Stimulated activated CD4-positive, alpha-beta T cell treated with anti-CD3 and anti-CD28 coated beads, TNF-alpha, amount 100 ng/mL, for 1 hour (primary cell): ENCODE results near the gene ABCD4.
A peak's percentile ranks its signal among the peaks of the same experiment; 100 is the strongest.
"Not testable (repeated sequence)": the region's sequence is repeated elsewhere in the genome, so short reads cannot be mapped to it uniquely, and the experiment has no call there.

Experiments
- DNase-seq, 3 donors: peaks; one replicate each; pipeline ENCODE4 v3.0.0-alpha.2; 2020; ENCODE audit warnings: low read depth in 3 of 3, low spot score in 1 of 3

Gene ABCD4

DNA sequence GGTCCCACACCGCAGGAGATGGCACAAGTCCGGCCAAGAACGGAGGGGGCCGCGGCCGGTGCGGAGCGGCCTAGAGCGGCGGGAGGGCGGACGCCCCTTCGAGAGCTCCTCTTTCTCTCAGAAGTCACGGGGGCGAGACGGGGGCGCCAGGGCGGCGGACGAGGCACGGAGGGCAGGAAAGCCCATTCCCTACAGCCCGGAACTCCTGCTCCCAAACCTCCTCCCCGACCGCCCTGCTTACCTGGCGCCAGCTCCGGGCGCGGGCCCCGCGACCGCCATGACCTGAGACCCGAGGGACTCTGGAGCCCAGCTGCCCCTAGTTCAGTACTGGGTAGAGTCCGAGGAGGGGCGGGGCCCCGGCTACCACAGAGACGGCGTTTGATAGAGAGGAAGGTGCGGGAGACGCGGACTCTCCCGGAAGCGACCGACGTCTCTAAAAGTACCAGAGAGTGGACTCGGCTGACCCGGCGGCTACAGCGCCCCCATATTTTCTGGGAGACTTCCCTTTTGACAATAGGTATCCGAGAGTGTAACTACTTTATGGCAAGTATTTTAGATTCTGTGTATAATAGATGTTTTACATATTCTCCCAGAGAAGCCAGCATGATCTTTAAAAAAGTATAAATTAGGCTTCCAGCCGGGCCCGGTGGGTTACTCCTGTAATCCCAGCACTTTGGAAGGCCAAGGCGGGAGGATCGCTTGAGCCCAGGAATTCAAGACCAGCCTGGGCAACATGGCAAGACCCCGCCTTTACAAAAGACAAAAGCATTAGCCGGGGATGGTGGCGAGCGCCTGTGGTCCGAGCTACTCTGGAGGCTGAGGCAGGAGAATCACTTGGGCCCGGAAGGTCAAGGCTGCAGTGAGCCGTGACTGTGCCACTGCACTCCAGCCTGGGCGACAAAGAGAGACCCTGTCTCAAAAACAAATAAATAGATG is at the start of gene ABCD4:
Gene ABCD4, minus strand, starts transcription at position 301 of the 936 bp plus-strand sequence. Its CDS starts 22 bp downstream, at position 279.
- peak; percentile 65 to 76 (median 67) for DNase-seq

DNA sequence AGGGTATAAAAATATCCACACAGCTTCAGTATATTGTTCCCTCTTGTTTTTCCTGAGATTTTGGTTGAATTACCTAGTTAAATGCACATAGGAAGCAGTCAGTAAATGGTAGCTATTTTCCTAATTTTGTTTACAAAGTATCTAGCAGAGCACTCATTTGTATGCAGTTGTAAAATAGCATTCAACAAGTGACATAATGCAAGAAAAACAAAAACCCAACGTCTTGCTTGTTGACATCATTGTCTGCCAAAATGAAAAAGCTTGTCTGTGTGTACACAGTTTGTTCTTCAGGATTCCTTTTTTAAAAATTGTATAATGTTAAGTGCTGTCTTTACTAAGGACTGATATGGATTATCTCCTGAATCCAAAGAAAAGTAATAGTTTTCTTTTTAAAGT is 48.2 kb upstream of the ABCD4 start:
- no peak for DNase-seq

DNA sequence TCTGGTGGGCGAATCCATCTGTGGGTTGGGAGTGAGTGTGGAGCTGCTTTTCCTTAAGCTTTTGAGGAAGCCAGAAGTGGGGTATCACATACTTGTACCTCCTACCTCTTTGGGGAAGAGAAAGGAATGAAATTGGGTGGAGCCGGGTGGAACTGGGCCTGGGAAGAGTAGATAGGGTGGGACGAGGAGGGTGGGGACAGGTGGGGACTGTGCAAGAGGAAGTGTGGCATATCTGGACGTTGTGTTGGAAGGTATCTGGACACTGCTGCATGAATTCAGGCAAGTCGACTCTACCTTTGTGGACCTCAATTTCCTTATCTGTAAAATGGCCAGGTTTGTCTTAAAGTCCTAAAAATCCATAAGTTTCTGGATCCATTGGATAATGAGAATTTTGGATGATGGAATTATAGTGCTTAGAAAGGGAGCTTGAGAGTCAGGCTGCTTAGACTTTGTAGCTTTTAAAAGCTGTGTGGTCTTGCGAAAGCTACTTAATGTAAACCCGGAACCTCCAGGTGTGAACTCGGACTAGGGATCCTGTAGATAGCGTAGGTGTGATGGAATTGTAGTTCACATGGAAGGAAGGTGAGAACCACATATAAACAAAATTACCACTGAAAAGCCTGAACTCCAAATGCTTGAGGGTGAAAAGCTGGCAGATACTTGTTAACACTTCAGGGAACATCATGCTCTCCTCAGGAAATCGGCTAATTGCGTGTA is 47.6 kb upstream of the ABCD4 start:
- DNase-seq: no peak

DNA sequence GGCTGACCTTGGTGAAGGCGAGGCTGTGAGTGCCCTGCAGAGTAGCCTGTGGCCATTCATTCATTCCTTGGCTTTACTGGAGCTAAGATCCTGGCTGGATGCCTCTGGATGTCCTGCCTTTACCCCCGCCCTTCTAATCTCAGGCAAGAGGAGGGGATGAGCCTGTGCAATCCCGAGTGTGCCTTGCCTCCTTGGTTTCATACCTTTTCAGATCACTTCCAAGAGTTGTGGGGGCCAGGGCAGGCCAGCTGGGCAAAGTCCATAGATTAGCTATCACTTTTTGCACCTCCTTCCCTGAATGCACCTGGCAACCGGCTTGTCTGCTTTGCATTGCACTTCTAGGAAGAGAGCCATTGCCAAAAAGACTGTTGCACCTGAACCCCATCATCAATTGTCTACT is 47.0 kb upstream of the ABCD4 start:
- DNase-seq: no peak

DNA sequence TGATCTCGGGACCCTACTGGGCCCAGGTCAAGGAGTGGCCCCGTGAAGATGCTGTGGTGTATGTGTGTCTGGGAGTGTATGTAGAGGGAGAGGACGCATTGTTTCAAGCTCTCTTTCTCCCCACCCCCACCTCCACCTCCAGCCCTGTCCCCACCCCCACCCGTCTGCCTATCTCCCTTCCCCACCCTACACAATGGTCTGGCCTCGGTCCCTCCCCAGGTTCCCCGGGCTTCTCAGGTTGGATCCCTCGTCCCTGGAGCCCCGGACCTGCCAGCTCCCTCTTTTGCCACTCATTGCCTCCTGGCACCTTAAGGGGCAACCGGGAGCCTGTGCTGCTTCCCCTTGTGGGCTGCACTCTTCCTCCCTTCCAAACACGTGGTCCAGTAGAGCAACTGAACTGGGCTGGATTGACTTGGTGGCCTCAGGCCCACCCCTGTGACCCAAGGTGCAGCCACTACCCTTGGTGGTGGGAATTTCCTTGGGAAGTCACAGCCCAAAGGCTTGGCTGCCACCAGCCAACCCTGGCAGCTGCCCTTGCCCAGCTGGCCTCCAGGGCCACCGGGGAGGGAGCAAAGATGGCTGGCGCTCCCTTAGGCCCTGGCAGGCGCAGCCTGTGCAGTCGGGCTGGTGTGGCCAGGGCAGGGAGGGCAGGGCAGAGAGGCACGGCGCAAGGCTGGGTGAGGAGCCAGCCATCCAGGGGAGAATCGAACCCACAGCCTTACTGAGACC is 46.2 kb upstream of the ABCD4 start:
- DNase-seq: no peak

DNA sequence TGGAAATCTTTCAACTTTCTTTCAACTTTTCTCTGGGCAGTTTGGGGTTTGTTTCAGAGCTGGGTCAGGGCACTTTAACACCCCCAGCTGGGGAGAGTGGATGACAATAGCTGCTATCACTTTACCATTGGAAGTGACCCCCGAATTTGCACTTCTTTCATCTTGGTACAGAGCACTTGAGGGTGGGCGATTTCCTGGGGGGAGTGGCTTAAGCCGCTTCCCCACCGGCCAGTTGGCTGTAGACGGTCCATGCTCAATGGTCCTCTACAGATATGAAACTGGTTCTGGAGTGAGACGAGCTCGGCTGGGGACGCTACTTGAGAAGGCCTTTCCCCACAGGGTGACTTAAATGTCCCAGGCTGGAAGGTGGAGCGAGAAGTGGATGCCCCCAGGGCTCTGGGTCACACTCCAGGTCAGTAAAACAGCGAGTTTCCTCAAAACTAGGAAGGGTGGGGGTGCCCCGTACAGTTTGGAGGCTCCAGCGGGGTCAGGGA is 45.6 kb upstream of the ABCD4 start, which contains the start of gene VRTN:
Gene VRTN, plus strand, starts transcription at position 231 of the 494 bp plus-strand sequence. CDS start 8,313 bp downstream, outside the sequence.
- DNase-seq: no peak

DNA sequence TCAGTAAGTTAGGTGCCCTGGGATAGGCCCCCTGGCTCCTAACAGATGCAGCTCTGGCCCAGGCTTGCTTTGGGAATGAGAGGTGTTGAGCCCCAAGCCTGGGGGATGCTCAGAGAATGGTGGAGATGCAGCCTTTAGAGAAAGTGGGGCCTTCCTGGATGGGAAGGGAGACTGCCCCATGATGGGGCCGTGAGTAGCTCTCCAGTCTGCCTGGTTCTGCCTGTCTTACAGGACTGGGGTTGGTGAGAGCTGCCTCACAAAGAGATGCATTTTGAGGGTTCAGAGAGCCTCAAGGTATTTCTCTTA is 45.0 kb upstream of the ABCD4 start:
- no peak for DNase-seq

DNA sequence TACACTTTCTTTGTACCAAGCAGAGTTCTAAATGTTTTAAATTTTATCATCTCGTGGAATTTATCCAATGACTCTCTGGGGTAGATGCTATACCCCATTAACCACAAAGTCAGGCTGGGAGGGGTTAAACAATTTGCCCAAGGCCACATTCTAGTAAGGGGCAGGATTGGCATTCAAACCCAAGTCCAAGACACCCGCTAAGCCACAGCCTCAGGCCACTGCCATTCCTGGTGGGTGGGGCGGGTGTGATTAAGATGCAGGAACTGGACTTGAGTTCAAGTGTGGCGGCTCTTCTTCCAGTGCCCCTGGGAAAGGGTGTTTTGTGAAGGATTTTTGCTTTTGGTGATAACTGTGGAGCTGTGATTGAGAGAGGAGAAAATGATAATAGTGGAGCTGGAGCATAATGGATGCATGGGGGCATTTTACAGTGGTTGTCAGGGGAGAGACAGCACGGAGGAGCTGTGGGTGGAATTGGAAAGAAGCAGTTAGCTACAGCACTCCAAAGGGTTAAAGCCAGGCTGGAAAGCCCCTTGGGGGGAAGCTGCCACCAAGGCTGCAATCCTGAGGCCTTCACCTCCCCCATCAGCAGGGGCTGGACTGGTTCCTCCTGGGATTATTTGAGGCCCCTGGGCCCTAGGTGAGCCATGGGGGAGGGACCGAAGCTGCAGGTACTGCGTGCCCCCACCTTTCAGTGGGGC is 44.5 kb upstream of the ABCD4 start:
- DNase-seq: no peak

DNA sequence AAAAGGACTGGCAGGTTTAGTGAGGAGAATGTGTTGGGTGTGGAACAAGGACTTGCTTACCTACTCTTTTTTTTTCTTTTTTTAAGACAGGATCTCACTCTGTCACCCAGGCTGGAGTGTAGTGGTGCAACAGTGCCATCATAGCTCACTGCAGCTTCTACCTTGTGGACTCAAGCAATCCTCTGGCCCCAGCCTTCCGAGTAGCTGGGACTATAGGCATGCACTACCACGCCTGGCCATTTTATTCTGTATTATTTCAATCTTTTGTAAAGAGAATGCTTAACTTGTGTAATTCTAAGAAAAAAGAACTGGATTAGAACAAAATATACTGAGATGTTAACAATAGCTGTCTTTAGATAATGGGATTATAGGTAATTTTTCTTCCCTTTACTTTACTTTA is 43.6 kb upstream of the ABCD4 start:
- DNase-seq: no peak

DNA sequence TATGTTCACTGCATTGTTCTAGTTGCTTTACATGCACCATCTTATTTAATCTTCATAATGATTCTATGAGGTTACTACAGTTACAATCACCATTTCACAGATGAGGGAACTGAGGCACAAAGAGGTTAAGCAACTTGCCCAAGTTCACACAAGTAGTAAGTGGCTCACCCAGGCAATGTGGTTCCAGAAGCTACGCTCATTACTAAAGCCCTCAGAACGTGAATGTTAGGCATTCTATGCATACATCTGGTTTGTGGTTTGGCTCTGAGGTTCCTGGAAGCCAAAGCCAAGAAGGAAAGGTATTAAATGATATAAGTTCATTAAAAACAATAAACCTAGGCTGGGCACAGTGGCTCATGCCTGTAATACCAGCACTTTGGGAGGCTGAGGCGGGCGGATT is 31.2 kb upstream of the ABCD4 start:
- no peak for DNase-seq

DNA sequence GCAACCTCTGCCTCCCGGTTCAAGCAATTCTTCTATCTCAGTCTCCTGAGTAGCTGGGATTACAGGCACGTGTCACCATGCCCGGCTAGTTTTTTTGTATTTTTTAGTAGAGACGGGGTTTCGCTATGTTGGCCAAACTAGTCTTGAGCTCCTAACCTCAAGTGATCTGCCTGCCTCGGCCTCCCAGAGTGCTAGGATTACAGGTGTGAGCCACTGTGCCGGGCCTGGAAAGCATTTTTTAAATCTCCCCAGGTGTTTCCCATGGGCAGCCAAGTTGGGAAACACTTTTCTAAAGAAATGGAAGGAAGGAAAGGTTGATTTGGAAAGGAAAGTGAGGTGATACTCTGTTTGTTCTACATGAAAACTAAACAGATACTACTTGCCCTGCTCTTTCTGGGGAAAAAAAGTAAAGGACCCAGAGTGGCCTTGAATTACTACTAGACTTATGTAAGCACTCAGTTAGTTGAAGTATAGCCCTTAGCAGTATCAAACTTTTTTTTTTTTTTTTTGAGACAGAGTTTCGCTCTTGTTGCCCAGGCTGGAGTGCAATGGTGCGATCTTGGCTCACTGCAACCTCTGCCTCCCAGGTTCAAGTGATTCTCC is 27.3 kb upstream of the ABCD4 start:
- DNase-seq: not testable (repeated sequence)

DNA sequence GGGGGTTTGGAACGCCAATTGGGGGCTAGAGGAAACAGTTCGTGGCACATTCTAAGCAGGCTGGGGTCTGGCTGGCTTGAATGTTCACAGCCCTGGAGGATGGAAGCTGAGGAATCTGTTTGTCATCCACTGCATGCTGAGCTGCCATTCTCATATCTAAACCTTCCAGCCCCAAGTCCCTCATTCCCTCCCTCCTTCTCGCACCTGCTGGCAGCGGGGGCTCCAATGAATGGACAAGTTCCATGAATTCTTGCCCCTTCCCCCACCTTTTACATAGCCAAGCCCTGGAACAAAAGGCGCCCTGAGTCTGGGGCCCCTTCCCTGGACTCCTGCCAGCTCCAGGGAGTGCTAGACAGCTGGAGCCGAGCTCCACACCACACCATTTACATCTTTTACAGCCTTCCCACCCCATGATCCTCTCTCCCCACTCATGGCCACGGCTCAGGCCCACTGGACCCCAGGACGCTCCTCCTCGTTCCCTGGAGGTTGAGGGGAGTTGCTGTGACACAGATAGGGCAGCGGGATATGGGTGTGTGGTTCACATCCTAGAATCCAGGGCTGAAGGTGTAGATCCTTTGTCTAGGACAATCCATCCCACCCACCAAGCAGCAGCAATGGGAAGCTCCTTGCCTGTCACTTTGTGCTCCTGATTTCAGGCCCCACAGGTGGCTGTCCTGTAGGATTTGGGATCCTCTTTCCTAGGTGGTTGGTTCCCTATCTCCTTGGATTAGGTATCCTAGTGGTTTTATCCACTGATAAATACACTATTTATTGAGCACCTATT is 23.8 kb upstream of the ABCD4 start:
- DNase-seq: no peak

DNA sequence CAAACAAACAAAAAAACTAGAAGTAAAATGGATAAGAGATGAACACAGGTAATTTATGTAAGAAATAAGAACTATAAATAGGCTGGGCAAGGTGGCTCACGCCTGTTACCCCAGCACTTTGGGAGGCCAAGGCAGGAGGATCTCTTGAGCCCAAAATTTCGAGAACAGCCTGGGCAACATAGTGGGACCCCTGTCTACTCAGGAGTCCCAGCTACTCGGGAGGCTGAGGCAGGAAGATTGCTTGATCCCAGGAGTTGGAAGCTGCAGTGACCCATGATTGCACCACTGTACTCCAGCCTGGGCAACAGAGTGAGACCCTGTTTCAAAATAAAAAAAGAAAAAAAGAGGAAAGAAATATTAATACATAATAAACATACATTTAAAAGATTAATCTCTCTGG is 22.7 kb upstream of the ABCD4 start:
- no peak for DNase-seq

DNA sequence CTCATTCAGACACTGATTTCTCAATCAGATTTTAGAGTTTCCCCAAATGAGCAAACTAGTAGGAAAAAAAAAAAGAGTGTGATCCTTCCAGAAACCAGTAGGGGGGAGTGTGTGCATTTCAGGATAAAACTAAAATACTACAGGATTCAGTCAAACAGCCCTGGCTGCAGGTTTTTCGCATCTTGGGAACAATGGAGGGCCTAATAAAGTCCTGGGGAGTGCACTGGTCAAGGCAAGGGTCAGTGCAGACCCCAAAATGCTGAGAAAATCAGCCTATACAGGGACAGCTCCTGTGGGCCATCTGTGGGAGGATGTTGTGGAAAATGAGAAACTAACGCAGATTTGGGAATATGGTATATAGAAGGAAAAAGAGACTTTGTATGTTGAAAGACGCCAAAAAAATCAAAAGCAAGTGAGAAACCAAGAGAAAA is 22.2 kb upstream of the ABCD4 start:
- no peak for DNase-seq

DNA sequence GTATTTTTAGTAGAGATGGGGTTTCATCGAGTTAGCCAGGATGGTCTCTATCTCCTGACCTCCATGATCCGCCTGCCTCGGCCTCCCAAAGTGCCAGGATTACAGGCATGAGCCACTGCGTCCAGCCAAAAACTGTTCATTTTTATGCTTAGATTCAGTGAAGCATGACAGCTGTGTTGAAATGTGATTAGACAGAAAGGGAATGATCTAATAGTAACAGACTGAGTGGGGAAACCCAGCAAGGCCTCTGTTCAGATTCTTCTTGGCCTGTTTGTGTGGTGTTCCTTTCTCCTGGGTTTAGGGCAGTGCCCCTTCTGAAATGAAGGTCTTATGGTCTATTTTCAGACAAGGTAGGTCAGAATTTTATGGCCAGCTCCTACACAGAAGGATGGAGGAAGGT is 11.8 kb upstream of the ABCD4 start:
- DNase-seq: no peak

DNA sequence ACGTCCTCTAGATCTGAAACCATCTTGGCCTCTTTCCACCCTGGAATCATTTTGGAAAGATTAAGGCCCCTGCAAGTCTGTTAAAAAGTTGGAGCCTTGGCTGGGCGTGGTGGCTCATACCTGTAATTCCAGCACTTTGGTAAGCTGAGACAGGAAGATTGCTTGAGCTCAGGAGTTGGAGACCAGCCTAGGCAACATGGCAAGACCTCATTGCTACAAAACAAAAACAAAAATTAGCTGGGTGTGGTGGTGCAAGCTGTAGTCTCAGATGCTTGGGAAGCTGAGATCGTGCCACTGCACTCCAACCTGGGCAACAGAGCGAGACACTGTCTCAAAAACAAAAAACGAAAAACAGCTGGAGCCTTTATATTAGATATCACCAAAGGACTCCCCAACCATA is 10.9 kb upstream of the ABCD4 start:
- no peak for DNase-seq

DNA sequence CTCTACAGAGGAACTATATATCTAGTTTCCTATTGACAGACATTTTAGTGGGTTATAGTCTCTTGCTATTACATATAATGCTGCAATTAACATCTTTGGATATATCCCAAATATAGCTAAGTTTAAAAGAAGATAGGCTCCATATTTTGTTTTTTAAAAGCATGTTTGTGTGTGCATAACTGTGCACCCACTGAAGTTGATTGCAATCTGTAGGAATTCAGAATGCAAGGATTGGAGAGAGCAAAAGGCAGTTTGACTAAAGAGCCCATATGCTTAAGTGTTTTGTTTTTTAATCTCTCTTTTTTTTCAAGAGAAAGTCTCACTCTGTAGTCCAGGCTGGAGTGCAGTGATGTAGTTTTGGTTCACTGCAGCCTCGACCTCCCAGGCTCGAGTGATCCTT is 9.4 kb upstream of the ABCD4 start:
- no peak for DNase-seq

DNA sequence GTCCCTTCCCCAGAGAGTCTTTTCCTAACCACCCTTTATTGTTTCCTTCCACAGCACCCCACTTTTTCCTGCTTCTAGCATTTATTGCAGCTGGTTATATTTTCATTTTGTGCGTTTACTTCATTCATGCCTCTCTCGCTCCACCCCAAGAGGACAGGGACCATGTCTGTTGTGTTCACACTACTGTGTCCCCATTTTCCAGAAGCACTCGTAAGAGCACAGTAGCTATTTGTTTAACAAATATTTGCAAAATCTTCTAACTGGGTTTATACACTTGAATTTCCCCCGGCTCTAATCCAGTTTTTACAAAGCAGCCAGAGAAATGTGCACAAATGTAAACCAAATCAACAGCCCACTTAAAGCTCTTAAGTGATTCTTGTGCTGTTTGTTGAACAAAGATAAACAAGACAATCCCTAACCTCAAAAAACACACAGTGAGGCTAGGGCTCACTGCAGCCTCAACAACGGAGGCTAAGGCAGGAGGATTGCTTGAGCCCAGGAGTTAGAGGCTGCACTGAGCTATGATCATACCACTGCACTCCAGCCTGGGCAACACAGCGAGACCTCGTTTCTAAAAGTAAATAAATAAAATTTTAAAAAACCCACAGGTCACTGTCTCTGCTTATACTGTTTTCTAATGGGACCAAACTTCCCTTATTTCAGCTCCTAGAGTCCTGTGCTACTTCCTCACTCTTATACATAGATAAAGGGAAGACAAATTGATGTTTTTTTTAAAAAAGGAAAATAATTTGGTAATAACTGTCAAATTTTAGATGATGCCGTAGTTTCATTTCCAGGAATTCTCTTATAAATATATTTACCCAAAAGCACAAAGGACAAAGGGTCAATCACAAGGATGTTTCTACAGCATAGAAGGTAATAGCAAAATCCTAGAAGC is 6.6 kb upstream of the ABCD4 start:
- no peak for DNase-seq

DNA sequence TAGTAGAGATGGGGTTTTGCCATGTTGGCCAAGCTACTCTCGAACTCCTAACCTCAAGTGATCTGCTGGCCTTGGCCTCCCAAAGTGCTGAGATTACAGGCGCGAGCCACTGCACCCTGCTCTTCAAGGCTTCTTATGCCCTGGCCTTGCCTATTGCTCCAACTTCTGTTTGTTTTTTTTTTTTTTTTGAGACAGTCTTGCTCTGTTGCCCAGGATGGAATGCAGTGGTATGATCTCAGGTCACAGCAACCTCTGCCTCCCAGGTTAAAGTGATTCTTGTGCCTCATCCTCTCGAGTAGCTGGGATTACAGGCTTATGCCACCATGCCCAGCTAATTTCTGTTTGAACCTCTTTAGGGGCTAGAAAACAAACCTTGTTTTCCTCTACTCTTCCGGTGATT is 6.0 kb upstream of the ABCD4 start:
- no peak for DNase-seq
